Measurements from ENCODE around the gene WDR87. TPM values are rescaled to one million over a fixed set of nuclear protein-coding genes. Genes with fewer than 3 reads are reported as not detected.

The WDR87 gene
- total and polyA plus RNA-seq, 2 of the 8 experiments (the other 6 are each of a cell fraction or from before 2014, with no cell fraction given): not detected

DNA sequence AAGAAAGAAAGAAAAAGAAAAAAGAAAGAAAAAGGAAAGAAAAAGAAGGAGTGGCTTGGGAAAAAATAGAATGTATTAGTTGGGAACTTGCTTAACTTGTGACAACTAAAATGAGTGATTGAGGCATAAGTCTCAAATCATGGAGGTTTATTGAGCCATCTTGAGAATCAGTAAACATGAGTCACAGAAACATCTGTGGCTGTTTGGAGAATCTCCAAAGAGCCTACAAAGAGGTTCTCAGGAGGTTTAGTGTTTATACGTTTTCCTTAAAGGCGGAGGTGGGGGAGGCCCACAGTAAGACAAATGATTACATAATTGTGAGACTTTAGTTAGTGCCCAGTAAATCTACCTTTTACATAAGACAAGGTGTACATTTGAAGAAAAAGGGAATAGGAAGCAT is 38.6 kb downstream of the WDR87 start:
- no peak for TF ChIP-seq TBP (IDR thresholded peaks at IDR 0.05; ENCODE audit: low read depth, low read length)
- no peak for TF ChIP-seq TAF1 (IDR thresholded peaks at IDR 0.05; ENCODE audit: low read depth, low read length)
- TF ChIP-seq, protein P1, sequence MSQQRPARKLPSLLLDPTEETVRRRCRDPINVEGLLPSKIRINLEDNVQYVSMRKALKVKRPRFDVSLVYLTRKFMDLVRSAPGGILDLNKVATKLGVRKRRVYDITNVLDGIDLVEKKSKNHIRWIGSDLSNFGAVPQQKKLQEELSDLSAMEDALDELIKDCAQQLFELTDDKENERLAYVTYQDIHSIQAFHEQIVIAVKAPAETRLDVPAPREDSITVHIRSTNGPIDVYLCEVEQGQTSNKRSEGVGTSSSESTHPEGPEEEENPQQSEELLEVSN (IDR thresholded peaks at IDR 0.05): no peak
- no peak for TF ChIP-seq KDM5A (IDR thresholded peaks at IDR 0.05; ENCODE audit: low read length)
- TF ChIP-seq RFX5 (IDR thresholded peaks at IDR 0.05; ENCODE audit: borderline replicate concordance, low read depth, low read length): no peak
- TF ChIP-seq FOSL1 (IDR thresholded peaks at IDR 0.05; ENCODE audit: insufficient read depth, low read depth, low read length): no peak
- TF ChIP-seq GABPA (IDR thresholded peaks at IDR 0.05; ENCODE audit: borderline replicate concordance, insufficient read depth, low read length): no peak
- TF ChIP-seq POLR2A (IDR thresholded peaks at IDR 0.05; ENCODE audit: control extremely low read depth in 1 of 2, low read depth in 2 of 2, low read length in 2 of 2): no peak
- TF ChIP-seq KDM1A (IDR thresholded peaks at IDR 0.05; ENCODE audit: borderline replicate concordance, low read length): no peak
- TF ChIP-seq CEBPB (IDR thresholded peaks at IDR 0.05; ENCODE audit: low read depth, low read length): no peak
- FAIRE-seq: no peak
- no peak overlapping the region for H4K91ac ChIP-seq (replicated peaks; ENCODE audit: insufficient read length, low read length)
- H2BK5ac ChIP-seq (ENCODE audit: low read depth, low read length): no peak overlapping the region
- DNase-seq (ENCODE audit: low read depth in 1 of 2, low spot score in 2 of 2): no peak
- ChIA-PET POLR2A (ENCODE audit: partially characterized antibody) (no interaction called here), CTCF (ENCODE audit: partially characterized antibody) (no interaction called here)
- no peak overlapping the region; the same call in 1 of the 2 replicates for H2AFZ ChIP-seq (ENCODE audit: low read length)
- H3K14ac ChIP-seq (ENCODE audit: insufficient read length): no peak overlapping the region
- H3K79me2 ChIP-seq (ENCODE audit: control insufficient read depth in 1 of 2, insufficient read depth in 2 of 2, low read length in 2 of 2): no peaks in the 10 kb centered on the region
- 97% methylated on average over 2 of the region's 2 CpGs; no CpG with 5 or more reads in 1 of the 2 experiments for WGBS, 2 experiments (ENCODE audit: extremely low coverage in 1 of 2, insufficient coverage in 1 of 2, insufficient read length in 1 of 2, insufficient replicate concordance in 2 of 2, low coverage in 1 of 2, low lambda C conversion rate in 2 of 2, missing lambda C conversion rate in 1 of 2)
- no peak overlapping the region for H2BK120ac ChIP-seq (replicated peaks; ENCODE audit: low read depth, low read length)
- H4K5ac ChIP-seq (ENCODE audit: insufficient read length, low read depth, low read length): no peak overlapping the region
- no peak overlapping the region for H3K4me2 ChIP-seq (ENCODE audit: insufficient read depth in 1 of 2, low read depth in 2 of 2, low read length in 2 of 2)
- no peak overlapping the region for H2AK5ac ChIP-seq (ENCODE audit: low read depth, low read length)
- H3K9ac ChIP-seq (replicated peaks in 1 of 4; ENCODE audit: extremely low read depth in 1 of 4, low read depth in 3 of 4, low read length in 3 of 4): no peak overlapping the region
- no peak overlapping the region for H2BK12ac ChIP-seq (ENCODE audit: low read depth, low read length)
- 0 out of 7 replicates have a peak, but pooled peaks cover 0 to 3% (median 0%) of the 10 kb centered on the region in 4 experiments for H3K4me1 ChIP-seq (replicated peaks in 1 of 4; ENCODE audit: control insufficient read depth in 3 of 4, insufficient read depth in 4 of 4, low read length in 3 of 4)
- H2BK20ac ChIP-seq (ENCODE audit: low read length): no peak overlapping the region
- H3K36me3 ChIP-seq (ENCODE audit: control insufficient read depth in 2 of 4, insufficient read depth in 4 of 4, low read length in 3 of 4): no peaks in the 10 kb centered on the region; a peak in 1 of 8 replicates
- H3K27me3 ChIP-seq (replicated peaks in 1 of 4; ENCODE audit: control insufficient read depth in 3 of 4, extremely low read depth in 1 of 4, insufficient read depth in 3 of 4, low read length in 3 of 4): no peaks in the 10 kb centered on the region
- no peak overlapping the region for H3K18ac ChIP-seq (ENCODE audit: extremely low read depth, low read length)
- H3K4ac ChIP-seq (replicated peaks; ENCODE audit: insufficient read length, low read depth, low read length): no peak overlapping the region
- no peak overlapping the region for H3K27ac ChIP-seq (ENCODE audit: low read depth, low read length)
- H3K23me2 ChIP-seq (ENCODE audit: low read depth, low read length): no peaks in the 10 kb centered on the region; the same call in 1 of the 2 replicates
- no peak overlapping the region for H3K23ac ChIP-seq (ENCODE audit: insufficient read length)
- H2BK15ac ChIP-seq (ENCODE audit: low read length): no peak overlapping the region
- H3K4me3 ChIP-seq (ENCODE audit: extremely low read depth in 1 of 4, insufficient read depth in 2 of 4, low read depth in 3 of 4, low read length in 4 of 4): no peak overlapping the region
- H3K79me1 ChIP-seq (ENCODE audit: low read depth, low read length): no peaks in the 10 kb centered on the region
- no peak overlapping the region for H3K56ac ChIP-seq (replicated peaks; ENCODE audit: insufficient read length, low read depth, low read length)
- H3K9me3 ChIP-seq (ENCODE audit: insufficient read depth in 2 of 2, low read depth in 1 of 2, low read length in 1 of 2): peaks cover 5 to 10% of the 10 kb centered on the region in 2 experiments; a peak in 2 of 4 replicates
- H4K8ac ChIP-seq (ENCODE audit: extremely low read depth, insufficient read depth, low read length): no peak overlapping the region
- H4K20me1 ChIP-seq (replicated peaks in 1 of 2; ENCODE audit: control insufficient read depth in 1 of 2, insufficient read depth in 2 of 2, low read length in 2 of 2): no peaks in the 10 kb centered on the region

All from H1 (cell line).